Fibroblast of pulmonary artery (primary cell): Measurements from ENCODE around the gene NANOS3.

ENCODE experiments used
- DNase-seq: peaks from one replicate; pipeline ENCODE4 v3.0.0-alpha.2; 2010; ENCODE audit warnings: low read depth
- H3K4me3 ChIP-seq: replicated peaks from 2 replicates; pipeline ENCODE4 v1.5.1; 2011; ENCODE audit warnings: low read depth, mild to moderate bottlenecking, control low read depth, low read length, moderate library complexity
- CTCF ChIP-seq: IDR thresholded peaks from 2 replicates; pipeline ENCODE4 v1.5.1; 2011; ENCODE audit warnings: mild to moderate bottlenecking, control low read depth, low read length, inconsistent platforms; ENCODE audit errors: missing control alignments

NANOS3 gene

GRCh38 chr19:13929956-13930355, 53.0 kb downstream of the NANOS3 start:
- no peak for DNase-seq
- no peak for TF ChIP-seq CTCF
- no peak overlapping the region for H3K4me3 ChIP-seq
